GM23338 (cell line): ENCODE measurements around the gene STAC2.

Source experiments
- CREB1 ChIP-seq: fragments of 250-450 bp; sonication (Bioruptor Pico); IDR thresholded peaks from 2 replicates; pipeline ENCODE4 v1.5.0; 2020; ENCODE audit warnings: low read depth, mild to moderate bottlenecking, moderate library complexity
- CTCF ChIP-seq, 2 experiments: fragments of 200-600 bp in 1 of 2; sonication (generic) in 1 of 2; conservative IDR thresholded peaks; 2 replicates each; pipeline versions ENCODE4 v1.5.1 to v1.6.1; 2016 to 2017; ENCODE audit warnings: antibody characterized with exemption in 2 of 2, low read depth in 2 of 2, mild to moderate bottlenecking in 2 of 2, moderate library complexity in 1 of 2
- ETS1 ChIP-seq: IDR thresholded peaks from 2 replicates; pipeline ENCODE4 v1.6.1; 2016; ENCODE audit warnings: antibody characterized with exemption
- EZH2 ChIP-seq: fragments of 200-600 bp; sonication (generic); IDR thresholded peaks from one replicate; pipeline ENCODE4 v1.8.0; 2017; ENCODE audit warnings: antibody characterized with exemption, mild to moderate bottlenecking, low read depth; ENCODE audit not compliant: unreplicated experiment
- EZH2phosphoT487 ChIP-seq: fragments of 200-600 bp; sonication (generic); IDR thresholded peaks from one replicate; pipeline ENCODE4 v1.8.1; 2018; ENCODE audit warnings: antibody characterized with exemption; ENCODE audit not compliant: unreplicated experiment
- JUNB ChIP-seq: IDR thresholded peaks from one replicate; pipeline ENCODE4 v1.6.1; 2016; ENCODE audit warnings: antibody characterized with exemption; ENCODE audit not compliant: unreplicated experiment
- POLR2AphosphoS5 ChIP-seq: IDR thresholded peaks from 2 replicates; pipeline ENCODE4 v1.6.1; 2016; ENCODE audit warnings: antibody characterized with exemption, low read depth
- REST ChIP-seq: IDR thresholded peaks from one replicate; pipeline ENCODE4 v1.6.1; 2018; ENCODE audit warnings: antibody characterized with exemption; ENCODE audit not compliant: unreplicated experiment
- STAT1 ChIP-seq: IDR thresholded peaks from one replicate; pipeline ENCODE4 v1.6.1; 2016; ENCODE audit warnings: antibody characterized with exemption; ENCODE audit not compliant: unreplicated experiment
- ZNF114 ChIP-seq: fragments of 250-450 bp; sonication (Bioruptor Pico); IDR thresholded peaks from 2 replicates; pipeline ENCODE4 v1.5.0; 2020; ENCODE audit warnings: mild to moderate bottlenecking, moderate library complexity
- ZNF331 ChIP-seq: fragments of 250-450 bp; sonication (Bioruptor Pico); IDR thresholded peaks from 2 replicates; pipeline ENCODE4 v1.5.0; 2020; ENCODE audit warnings: low read depth, mild to moderate bottlenecking, moderate library complexity

GRCh38 chr17:39170558-39170957 is 55.2 kb downstream of the STAC2 start:
- TF ChIP-seq CTCF (conservative IDR thresholded peaks at IDR 0.05; ENCODE audit: low read depth in 2 of 2) (no peak), EZH2 (no peak), JUNB (no peak), REST (no peak), ZNF331 (no peak), EZH2phosphoT487 (no peak), POLR2AphosphoS5 (no peak), ZNF114 (CRISPR knock-in tag) (no peak), STAT1 (no peak), ETS1 (no peak), CREB1 (no peak)
